NCI-H1105 (cell line): ENCODE measurements around the gene SLC31A1.
A peak's percentile ranks its signal among the peaks of the same experiment; 100 is the strongest.

Source experiments
- DNase-seq: peaks from one replicate; lab custom pipeline; 2025; lab: John Stamatoyannopoulos, UW

Gene SLC31A1

DNA sequence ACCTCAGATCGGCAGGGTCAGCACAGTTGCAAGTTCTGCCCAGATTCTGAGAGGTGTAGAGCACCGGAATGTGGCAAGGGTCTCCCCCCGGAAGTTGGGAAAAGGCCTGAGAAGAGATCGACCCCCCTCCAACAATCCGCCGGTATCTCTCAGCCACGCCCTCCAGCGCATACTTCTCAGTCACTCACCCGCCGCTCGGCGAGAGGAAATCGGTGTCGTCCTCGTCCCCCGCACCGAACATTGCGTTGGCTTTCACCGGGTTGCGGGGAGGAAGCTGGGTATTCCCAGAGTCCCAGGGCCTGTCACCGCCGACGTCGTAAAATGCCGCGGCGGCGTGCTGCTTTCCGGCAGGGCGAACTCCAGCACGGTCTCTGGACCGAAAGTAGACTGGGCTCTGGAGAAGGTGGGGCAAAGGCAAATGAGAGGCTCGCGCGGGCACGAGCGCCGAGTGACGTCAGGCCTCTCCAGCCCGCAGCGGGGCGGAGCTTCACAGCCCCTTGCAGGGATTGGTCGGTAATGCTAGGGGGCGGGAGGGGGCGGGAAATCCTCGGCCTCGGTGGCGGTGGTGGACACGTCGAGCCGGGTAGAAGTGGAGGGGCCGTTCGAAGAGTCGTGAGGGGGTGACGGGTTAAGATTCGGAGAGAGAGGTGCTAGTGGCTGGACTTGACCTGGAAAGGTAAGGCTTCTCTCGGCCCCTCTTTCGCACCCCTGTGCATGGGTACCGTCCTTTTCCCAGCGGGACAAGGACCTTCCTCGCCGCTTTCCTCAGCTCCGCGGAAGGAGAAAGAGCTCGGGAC lies at the start of gene SLC31A1, which contains the start of gene FKBP15:
Gene SLC31A1 (plus strand): TSS at position 542 of the 797 bp plus-strand sequence. CDS start 34,605 bp downstream, outside the sequence.
Gene FKBP15 (minus strand): TSS at position 275 of the 797 bp plus-strand sequence. CDS start 34 bp downstream, at position 241.
- DNase-seq: peak; percentile 94

DNA sequence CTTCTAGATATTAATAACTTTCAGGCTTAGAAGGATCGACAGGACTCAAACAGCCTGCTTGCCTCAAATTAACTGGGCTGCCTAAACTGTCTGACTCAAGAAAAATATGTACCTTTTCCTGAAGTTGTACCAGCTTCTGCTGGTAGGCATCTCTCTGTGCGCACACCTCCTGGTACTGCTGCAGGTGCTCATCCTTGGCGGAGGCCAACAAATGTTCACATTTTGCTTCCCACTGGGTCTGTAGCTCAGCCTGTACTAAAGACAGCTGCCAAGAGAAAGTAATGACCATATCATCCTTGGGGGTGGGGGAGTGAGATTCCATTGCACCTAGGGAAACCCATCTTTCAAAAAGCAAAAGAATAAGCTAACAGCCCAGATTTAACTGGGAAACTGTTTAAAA lies 48.0 kb upstream of the SLC31A1 start:
- DNase-seq: no peak

GRCh38 chr9:113176803-113177202 lies 44.5 kb upstream of the SLC31A1 start:
- DNase-seq: no peak

GRCh38 chr9:113177251-113177650 lies 44.1 kb upstream of the SLC31A1 start:
- DNase-seq: no peak

GRCh38 chr9:113178087-113178486 lies 43.3 kb upstream of the SLC31A1 start:
- DNase-seq: no peak

DNA sequence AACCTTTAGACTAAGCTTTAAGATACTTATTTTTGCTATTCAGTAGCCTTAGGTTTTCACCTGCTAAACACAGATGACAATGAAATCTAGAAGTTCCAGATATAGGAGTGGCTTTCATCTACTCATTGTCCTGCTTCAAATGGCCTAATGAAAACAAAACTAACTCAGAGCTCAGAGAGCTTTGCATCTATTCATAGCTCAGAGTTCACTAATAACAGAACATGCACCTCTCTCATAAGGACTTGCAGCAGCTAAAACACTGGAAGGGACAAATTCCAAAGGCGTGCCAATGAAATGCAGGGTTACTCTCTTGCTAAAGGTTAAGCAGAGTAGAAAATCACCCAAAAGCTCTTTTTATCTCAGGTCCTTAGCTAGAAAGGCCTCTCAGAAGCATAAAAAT lies 41.5 kb upstream of the SLC31A1 start:
- DNase-seq: no peak

DNA sequence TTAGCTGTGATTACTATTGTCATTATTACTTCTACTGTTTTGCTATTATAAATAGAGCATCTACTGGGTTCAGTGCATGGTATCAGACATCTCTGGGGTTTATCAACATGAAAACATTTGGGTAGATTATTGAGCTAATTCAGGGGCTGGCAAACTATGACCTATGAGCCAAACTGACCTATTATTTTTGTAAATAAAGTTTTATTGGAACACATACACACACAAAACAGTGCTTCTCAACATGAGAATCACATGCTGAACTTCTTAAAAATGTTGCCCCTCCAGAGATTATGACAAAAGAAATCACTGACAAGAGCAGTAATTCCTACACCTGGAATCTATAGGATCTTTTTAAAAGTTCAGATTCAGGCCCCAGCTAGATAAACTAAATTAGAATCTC lies 40.2 kb upstream of the SLC31A1 start:
- DNase-seq: no peak

- DNase-seq: no peak
These were observed 37.3 kb upstream of the SLC31A1 start for GRCh38 chr9:113183956-113184488.

DNA sequence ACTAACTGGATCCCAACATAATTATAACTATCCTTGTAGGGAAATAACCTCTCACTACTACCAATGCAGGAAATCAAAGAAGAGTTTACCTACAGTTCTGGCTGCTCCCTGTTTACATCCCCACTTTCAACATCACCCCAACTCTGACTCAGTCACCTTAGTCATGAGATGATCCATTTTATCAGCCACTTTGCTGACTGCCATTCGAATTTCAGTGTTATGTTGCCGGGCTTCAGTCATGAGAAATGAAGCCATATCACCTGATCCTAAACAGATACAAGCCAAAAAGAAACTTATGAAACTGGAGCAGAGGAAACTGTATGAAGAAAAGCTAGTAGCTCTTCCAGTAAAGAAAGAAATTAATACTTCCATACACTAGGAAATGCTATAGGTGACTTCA lies 36.8 kb upstream of the SLC31A1 start:
- DNase-seq: no peak

DNA sequence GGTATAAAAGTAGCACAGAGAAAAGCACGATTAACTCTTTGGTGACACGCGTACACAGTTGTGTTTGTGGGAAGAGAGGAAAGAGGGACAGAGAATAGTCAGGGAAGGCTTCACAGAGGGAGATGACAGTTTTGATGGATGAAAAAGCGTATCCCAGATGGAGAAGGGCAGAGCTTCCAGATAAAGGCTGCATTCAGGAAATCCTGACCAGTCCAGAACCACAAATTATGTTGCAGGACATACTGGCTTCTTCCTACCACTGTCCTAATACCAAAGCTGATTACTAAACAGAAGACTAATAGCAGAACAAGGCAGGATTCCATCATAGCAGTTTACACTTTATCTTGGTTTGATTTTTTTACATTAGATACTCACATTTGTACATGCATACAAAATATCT lies 36.1 kb upstream of the SLC31A1 start:
- DNase-seq: no peak

GRCh38 chr9:113186137-113186755 lies 35.1 kb upstream of the SLC31A1 start:
- DNase-seq: no peak

DNA sequence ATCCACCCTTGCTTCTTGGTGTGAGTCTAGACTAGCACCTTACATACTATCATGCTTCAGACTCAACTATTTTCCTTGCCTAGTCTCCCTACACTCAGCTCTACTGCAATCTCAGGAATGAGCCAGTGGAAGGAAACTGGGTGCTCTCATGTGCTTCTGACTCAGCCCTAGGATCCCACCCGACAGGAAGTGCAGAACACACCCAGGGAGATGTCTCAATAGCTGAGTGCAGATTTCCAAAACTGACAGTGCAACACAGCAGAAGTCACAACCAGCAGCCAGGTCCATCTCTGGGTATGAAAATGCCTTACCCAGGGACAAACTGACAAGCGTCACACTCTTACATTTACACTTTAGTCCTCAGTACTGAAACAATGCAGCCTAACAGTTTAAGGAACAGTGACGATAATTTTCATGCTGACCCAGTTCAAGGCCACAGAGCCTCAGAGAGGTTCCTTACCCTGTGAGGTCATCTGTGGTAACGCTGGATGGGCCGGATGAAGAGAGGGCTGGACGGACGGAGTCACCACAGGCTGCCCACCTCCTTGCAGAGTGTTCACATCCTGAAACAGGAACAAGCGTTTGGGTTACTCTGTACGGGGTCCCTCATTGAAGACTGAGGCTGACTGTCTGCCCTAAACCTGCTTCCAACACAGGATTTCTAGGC lies 33.3 kb upstream of the SLC31A1 start:
- no peak for DNase-seq

DNA sequence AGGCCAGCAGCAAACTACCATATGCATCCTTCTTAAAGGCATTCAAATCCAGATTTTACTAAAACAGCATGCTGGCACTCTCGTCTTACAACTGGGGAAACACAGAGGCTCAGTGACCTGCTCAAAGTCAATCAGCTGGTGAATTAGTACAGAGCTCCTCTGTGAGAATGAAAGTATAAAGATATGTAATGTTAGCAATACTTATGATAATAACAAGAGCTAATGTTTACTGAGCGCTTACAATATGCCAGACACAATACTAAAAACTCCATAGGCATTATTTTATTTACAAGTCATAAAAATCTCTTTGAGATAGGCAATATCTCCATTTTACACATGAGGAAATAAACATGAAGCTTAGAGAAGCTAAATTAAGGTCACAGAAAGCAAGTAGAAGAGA lies 28.9 kb upstream of the SLC31A1 start:
- no peak for DNase-seq

DNA sequence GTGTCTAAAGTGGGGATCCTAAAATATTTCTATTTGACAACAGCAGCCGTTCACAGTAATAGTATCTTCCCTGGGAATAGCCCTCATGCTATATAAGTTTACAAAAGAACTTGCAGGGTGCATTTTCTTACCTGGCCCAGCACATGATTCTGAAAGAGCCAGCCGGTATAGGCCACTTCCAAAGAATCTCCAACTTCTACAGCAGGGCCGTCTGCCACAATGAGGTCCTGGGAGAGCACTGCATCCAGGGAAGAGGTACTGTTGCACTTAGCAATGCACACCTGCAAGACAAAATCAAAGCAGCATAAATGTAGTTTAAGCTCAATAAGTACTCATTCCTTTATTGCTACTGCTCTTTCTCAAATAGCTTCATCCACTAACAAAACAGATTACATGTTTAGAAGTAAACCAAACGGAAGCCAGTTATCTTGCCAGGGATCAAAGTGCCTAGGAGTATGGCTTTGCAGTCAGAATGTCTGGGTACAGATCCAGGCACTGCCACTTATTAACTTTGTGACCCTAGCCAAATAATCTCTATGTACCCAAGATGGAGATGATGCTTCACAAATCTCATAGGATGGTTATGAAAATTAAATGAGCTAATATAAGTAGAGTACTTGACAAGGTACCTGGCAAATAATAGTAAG lies 21.5 kb upstream of the SLC31A1 start:
- no peak for DNase-seq

GRCh38 chr9:113205432-113205831 lies 15.9 kb upstream of the SLC31A1 start:
- no peak for DNase-seq

DNA sequence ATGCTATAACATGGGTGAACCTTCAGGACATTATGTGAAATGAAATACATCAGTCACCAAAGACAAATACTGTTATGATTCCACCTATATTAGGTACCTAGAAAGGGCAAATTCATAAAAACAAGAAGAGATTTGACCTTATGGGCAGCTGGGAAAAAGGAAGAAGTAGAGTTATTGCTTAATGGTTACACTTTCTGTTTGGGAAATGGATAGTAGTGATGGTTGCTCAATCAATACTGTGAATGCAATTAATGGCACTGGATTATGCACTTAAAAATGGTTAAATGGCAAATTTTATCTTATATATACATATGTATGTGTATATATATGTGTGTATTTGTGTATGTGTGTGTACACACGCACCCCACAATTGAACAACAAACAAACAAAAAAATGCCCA lies 15.5 kb upstream of the SLC31A1 start:
- no peak for DNase-seq

DNA sequence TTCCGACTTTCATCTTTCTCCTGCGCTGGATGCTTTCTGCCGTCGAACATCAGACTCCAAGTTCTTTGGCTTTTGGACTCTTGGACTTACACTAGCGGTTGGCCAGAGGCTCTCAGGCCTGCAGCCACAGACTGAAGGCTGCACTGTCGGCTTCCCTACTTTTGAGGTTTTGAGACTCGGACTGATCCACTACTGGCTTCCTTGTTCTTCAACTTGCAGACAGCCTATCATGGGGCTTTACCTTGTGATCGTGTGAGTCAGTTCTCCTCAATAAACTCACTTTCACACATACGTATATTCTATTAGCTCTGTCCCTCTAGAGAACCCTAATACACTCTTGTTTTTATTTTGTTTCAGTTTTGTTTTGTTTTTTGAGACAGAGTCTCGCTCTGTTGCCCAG lies 10.5 kb upstream of the SLC31A1 start:
- no peak for DNase-seq

DNA sequence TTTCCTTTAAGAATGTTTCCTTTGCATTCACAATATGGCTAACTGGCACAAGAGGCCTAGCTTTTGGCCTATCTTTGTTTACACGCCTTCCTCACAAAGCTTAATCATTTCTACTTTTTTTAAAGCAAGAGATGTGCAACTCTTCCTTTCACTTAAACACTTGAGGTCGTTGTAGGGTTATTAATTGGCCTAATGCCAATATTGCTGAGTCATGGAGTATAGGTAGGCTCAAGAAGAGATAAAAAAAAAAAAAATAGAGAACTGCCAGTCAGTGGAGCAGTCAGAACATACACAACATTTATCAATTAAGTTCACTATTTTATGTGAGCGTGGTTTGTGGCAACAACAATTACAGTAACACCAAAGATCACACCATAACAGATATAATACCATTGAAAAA lies 6.2 kb upstream of the SLC31A1 start:
- DNase-seq: no peak

DNA sequence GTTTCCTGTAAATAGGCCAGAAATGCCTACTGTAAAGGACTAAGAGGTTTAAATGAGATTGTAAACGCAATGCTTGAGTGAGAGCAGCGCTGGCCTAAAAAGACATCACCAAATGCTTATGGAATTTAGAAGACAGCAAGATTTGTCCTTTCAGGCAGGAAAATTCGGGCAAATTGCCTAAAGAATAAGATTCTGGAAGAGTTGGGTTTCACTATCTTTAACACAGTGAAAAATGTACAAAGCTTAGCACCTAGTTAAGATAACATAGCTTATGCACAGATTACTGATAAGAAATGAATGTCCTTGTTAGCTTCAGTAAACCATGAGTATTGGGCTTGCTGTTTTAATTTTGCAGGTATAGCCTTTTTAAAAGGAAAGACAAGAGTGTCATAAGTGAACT lies 4.9 kb upstream of the SLC31A1 start:
- DNase-seq: no peak

GRCh38 chr9:113219186-113219936 lies 2.0 kb upstream of the SLC31A1 start:
- DNase-seq: no peak

- DNase-seq: no peak
These were observed 1.4 kb upstream of the SLC31A1 start for GRCh38 chr9:113219969-113220368.
